Measurements from ENCODE around the gene CCL1.

DNA sequence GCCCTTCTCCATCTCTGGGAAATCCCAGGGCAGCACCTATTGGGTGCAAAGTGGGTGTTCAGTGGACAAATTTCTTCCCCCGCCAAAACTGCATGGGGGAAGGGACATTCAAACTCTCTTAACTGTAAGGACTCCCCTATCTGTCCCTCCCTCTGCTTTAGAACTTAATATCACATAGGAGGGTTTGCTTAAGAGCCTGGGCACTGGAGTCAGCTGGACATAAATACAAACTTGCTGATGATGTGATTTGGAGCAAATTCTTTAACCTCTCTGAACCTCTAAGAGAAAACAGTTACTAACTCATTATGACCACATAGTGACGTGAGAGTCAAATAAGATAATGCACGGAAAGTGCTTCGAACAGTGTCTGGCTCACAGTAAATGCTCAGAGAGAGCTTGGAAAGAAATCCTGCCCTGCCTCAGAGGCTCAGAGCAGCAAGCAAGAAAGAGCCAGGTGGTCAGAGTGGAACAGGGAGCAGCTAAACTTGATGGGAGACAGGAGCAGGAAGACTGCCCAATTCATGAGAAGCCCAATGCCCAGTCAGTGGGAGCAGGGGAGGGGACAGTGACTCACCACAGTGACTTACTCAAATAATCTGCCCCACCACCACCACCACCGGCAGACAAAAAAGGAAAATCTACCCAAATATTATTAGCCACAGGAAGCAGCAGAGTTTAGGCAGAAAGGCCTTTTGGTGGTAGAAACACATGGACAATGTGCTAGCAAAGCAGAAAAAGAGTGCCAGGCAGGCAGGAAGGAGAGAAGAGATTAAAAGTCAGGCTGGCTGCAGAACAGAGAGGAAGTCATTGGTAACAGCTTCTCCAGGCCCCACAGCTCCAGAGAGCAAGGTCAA lies 23.9 kb upstream of the CCL1 start:
- TF ChIP-seq POLR2A (IDR thresholded peaks at IDR 0.05) = no peak
- TF ChIP-seq, protein P1, sequence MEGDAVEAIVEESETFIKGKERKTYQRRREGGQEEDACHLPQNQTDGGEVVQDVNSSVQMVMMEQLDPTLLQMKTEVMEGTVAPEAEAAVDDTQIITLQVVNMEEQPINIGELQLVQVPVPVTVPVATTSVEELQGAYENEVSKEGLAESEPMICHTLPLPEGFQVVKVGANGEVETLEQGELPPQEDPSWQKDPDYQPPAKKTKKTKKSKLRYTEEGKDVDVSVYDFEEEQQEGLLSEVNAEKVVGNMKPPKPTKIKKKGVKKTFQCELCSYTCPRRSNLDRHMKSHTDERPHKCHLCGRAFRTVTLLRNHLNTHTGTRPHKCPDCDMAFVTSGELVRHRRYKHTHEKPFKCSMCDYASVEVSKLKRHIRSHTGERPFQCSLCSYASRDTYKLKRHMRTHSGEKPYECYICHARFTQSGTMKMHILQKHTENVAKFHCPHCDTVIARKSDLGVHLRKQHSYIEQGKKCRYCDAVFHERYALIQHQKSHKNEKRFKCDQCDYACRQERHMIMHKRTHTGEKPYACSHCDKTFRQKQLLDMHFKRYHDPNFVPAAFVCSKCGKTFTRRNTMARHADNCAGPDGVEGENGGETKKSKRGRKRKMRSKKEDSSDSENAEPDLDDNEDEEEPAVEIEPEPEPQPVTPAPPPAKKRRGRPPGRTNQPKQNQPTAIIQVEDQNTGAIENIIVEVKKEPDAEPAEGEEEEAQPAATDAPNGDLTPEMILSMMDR (IDR thresholded peaks at IDR 0.05) = no peak
